Neural progenitor cell (in vitro differentiated cells): Measurements from ENCODE around the gene TADA2A. TPM values are rescaled to one million over a fixed set of nuclear protein-coding genes. Genes with fewer than 3 reads are reported as not detected.
A peak's percentile ranks its signal among the peaks of the same experiment; 100 is the strongest.
"Not testable (repeated sequence)": the region's sequence is repeated elsewhere in the genome, so short reads cannot be mapped to it uniquely, and the experiment has no call there.

ENCODE experiments used
- DNase-seq: peaks from one replicate; pipeline ENCODE4 v3.0.0-alpha.2; 2016; ENCODE audit warnings: low spot score
- H2AFZ ChIP-seq: fragments of 200-600 bp; sonication (generic); replicated peaks from 2 replicates; pipeline ENCODE4 v1.6.1; 2016; ENCODE audit warnings: antibody characterized with exemption
- H3F3A ChIP-seq: fragments of 200-600 bp; sonication (generic); 2 replicates; pipeline ENCODE4 v1.6.1; 2016; ENCODE audit warnings: antibody characterized with exemption, low read depth
- H3K27ac ChIP-seq: fragments of 200-600 bp; sonication (generic); 2 replicates; pipeline ENCODE4 v1.5.1; 2016; ENCODE audit warnings: mild to moderate bottlenecking
- H3K27me3 ChIP-seq: fragments of 200-600 bp; sonication (generic); 2 replicates; pipeline ENCODE4 v1.6.1; 2016; ENCODE audit warnings: mild to moderate bottlenecking, moderate library complexity
- H3K36me3 ChIP-seq: fragments of 200-600 bp; sonication (generic); 2 replicates; pipeline ENCODE4 v1.5.1; 2016
- H3K4me1 ChIP-seq: fragments of 200-600 bp; sonication (generic); 2 replicates; pipeline ENCODE4 v1.6.1; 2016; ENCODE audit warnings: mixed run types
- H3K4me2 ChIP-seq: fragments of 200-600 bp; sonication (generic); 2 replicates; pipeline ENCODE4 v1.6.1; 2016
- H3K4me3 ChIP-seq: fragments of 200-600 bp; sonication (generic); 2 replicates; pipeline ENCODE4 v1.5.1; 2016
- H3K79me2 ChIP-seq: fragments of 200-600 bp; sonication (generic); 2 replicates; pipeline ENCODE4 v1.6.1; 2016; ENCODE audit warnings: low read depth
- H3K9ac ChIP-seq: fragments of 200-600 bp; sonication (generic); 2 replicates; pipeline ENCODE4 v1.6.1; 2016
- H3K9me3 ChIP-seq: fragments of 200-600 bp; sonication (generic); 2 replicates; pipeline ENCODE4 v1.5.1; 2016; ENCODE audit warnings: low read depth
- H4K20me1 ChIP-seq: fragments of 200-600 bp; sonication (generic); 2 replicates; pipeline ENCODE4 v1.6.1; 2016; ENCODE audit warnings: low read depth
- H3K27ac Mint-ChIP-seq: 3 replicates; pipeline ENCODE4 v1.8.0; 2021; ENCODE audit warnings: mixed read lengths
- H3K27me3 Mint-ChIP-seq: 2 replicates; pipeline ENCODE4 v1.8.0; 2022; ENCODE audit warnings: low read depth, mild to moderate bottlenecking, inconsistent platforms, moderate library complexity, mixed read lengths; ENCODE audit not compliant: insufficient read depth
- H3K36me3 Mint-ChIP-seq: 3 replicates; pipeline ENCODE4 v1.8.0; 2021; ENCODE audit warnings: mixed read lengths
- H3K4me1 Mint-ChIP-seq: 3 replicates; pipeline ENCODE4 v1.8.0; 2021; ENCODE audit warnings: mixed read lengths
- H3K4me3 Mint-ChIP-seq: 3 replicates; pipeline ENCODE4 v1.8.0; 2021; ENCODE audit warnings: mild to moderate bottlenecking, moderate library complexity, mixed read lengths
- H3K9me3 Mint-ChIP-seq: 3 replicates; pipeline ENCODE4 v1.8.0; 2020; ENCODE audit warnings: mixed read lengths
- EZH2 ChIP-seq: fragments of 200-600 bp; sonication (generic); IDR thresholded peaks from 2 replicates; pipeline ENCODE4 v1.6.1; 2017; ENCODE audit warnings: antibody characterized with exemption, mild to moderate bottlenecking, moderate library complexity
- EZH2phosphoT487 ChIP-seq: fragments of 200-600 bp; sonication (generic); IDR thresholded peaks from 2 replicates; pipeline ENCODE4 v1.6.1; 2017; ENCODE audit warnings: antibody characterized with exemption
- total RNA-seq: library from RNA; depleted of rRNA; stranded (reverse); fragments of >200 nt; gene quantifications from 2 replicates; pipeline ENCODE4 v1.2.3, GENCODE V29; 2015; ENCODE audit warnings: low replicate concordance
- TF ChIP-seq, protein P1 (sequence below): fragments of 200-600 bp; sonication (generic); IDR thresholded peaks from 2 replicates; pipeline ENCODE4 v1.5.1; 2017; ENCODE audit warnings: antibody characterized with exemption, mild to moderate bottlenecking

Gene TADA2A
- total RNA-seq, 1 donor from 2014 or later = 30.7 TPM

- no peak overlapping the region for H3K9ac ChIP-seq
- Mint-ChIP-seq H3K36me3 (peaks cover 17% of the 10 kb centered on the region), H3K4me3 (no peak overlapping the region), H3K27me3 (no peaks in the 10 kb centered on the region), H3K9me3 (no peaks in the 10 kb centered on the region), H3K4me1 (no peaks in the 10 kb centered on the region), H3K27ac (no peak overlapping the region)
- peaks cover 4% of the 10 kb centered on the region for H3K4me1 ChIP-seq
- H3K4me3 ChIP-seq = no peak overlapping the region
- no peaks in the 10 kb centered on the region for H3K36me3 ChIP-seq
- no peak overlapping the region for H2AFZ ChIP-seq
- TF ChIP-seq EZH2 (no peak), EZH2phosphoT487 (no peak)
- TF ChIP-seq, protein P1, sequence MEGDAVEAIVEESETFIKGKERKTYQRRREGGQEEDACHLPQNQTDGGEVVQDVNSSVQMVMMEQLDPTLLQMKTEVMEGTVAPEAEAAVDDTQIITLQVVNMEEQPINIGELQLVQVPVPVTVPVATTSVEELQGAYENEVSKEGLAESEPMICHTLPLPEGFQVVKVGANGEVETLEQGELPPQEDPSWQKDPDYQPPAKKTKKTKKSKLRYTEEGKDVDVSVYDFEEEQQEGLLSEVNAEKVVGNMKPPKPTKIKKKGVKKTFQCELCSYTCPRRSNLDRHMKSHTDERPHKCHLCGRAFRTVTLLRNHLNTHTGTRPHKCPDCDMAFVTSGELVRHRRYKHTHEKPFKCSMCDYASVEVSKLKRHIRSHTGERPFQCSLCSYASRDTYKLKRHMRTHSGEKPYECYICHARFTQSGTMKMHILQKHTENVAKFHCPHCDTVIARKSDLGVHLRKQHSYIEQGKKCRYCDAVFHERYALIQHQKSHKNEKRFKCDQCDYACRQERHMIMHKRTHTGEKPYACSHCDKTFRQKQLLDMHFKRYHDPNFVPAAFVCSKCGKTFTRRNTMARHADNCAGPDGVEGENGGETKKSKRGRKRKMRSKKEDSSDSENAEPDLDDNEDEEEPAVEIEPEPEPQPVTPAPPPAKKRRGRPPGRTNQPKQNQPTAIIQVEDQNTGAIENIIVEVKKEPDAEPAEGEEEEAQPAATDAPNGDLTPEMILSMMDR = no peak
- H3K9me3 ChIP-seq = no peaks in the 10 kb centered on the region
- H4K20me1 ChIP-seq = no peaks in the 10 kb centered on the region
- no peaks in the 10 kb centered on the region for H3K79me2 ChIP-seq
- H3F3A ChIP-seq = peaks cover 19% of the 10 kb centered on the region
- no peak overlapping the region for H3K4me2 ChIP-seq
- no peak for DNase-seq
- H3K27ac ChIP-seq = no peak overlapping the region
- H3K27me3 ChIP-seq = no peaks in the 10 kb centered on the region
These were observed 33.7 kb downstream of the TADA2A start for GRCh38 chr17:37440424-37440823.

GRCh38 chr17:37441369-37442014 lies 34.8 kb downstream of the TADA2A start:
- H3K27ac Mint-ChIP-seq, H3K4me3 ChIP-seq, H3K9ac ChIP-seq, DNase-seq, H3K27me3 ChIP-seq, H4K20me1 ChIP-seq, H3K9me3 Mint-ChIP-seq, H3K4me1 Mint-ChIP-seq, H3K27ac ChIP-seq, H3K36me3 ChIP-seq, H3K9me3 ChIP-seq, H3K4me3 Mint-ChIP-seq, H3K27me3 Mint-ChIP-seq, H2AFZ ChIP-seq, H3K4me2 ChIP-seq, H3K79me2 ChIP-seq: not testable (repeated sequence)
- peaks cover 30% of the 10 kb centered on the region for H3F3A ChIP-seq
- peaks cover 15% of the 10 kb centered on the region for H3K4me1 ChIP-seq
- peaks cover 18% of the 10 kb centered on the region for H3K36me3 Mint-ChIP-seq

DNA sequence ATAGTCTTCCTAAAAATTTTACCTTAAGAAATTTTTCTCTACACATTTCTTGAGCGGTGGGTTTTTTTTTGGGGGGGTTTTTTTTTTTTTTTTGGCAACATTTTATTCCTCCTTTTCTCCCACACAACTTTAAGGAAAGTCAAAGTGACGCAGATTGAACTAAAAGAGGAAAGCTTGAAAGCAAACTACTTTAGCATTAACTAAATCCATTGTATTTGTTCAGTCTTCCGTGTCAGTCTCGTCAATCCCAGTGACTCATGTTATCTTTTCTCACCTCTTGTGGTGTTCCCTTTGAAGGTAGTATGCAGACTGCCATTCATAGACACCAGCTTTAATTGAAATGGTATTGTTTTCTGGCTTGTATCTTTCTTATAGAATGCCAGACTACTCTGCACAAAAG lies 39.3 kb downstream of the TADA2A start:
- Mint-ChIP-seq H3K27ac (peak overlapping the region; percentile 80), H3K36me3 (peaks cover 9% of the 10 kb centered on the region), H3K9me3 (no peaks in the 10 kb centered on the region), H3K4me1 (peaks cover 32% of the 10 kb centered on the region), H3K27me3 (no peaks in the 10 kb centered on the region), H3K4me3 (no peak overlapping the region)
- H3K79me2 ChIP-seq = no peaks in the 10 kb centered on the region
- no peaks in the 10 kb centered on the region for H3K36me3 ChIP-seq
- H3K9ac ChIP-seq = no peak overlapping the region
- H3K9me3 ChIP-seq = no peaks in the 10 kb centered on the region
- H3K4me3 ChIP-seq = no peak overlapping the region
- H3F3A ChIP-seq = peaks cover 42% of the 10 kb centered on the region
- H4K20me1 ChIP-seq = peaks cover 10% of the 10 kb centered on the region
- peak overlapping the region; percentile 57 for H3K27ac ChIP-seq
- peak; percentile 86 for DNase-seq
- peak overlapping the region; percentile 24 for H3K4me2 ChIP-seq
- TF ChIP-seq EZH2 (no peak), EZH2phosphoT487 (no peak)
- TF ChIP-seq, protein P1 = no peak
- peaks cover 31% of the 10 kb centered on the region for H3K4me1 ChIP-seq
- H2AFZ ChIP-seq = no peak overlapping the region
- H3K27me3 ChIP-seq = no peaks in the 10 kb centered on the region

DNA sequence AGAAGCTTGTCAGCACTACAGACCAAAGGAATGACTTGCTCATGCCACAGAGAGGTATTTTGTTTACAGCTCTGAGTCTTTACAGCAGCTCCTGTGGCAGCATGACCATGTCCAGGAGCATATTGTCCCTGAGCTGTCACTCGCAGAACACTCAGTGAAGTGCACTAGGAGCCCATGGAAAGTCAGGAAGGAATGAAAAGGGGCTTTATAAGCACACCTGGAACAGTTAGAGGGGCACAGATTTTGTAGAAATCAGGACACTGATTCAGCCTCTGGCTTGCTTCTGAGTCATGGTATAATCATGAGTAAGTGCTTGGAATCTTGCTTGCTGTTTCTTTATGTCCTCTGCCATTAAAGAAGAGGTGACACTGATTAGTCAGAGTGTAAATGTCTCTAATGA lies 41.0 kb downstream of the TADA2A start:
- Histone ChIP-seq H4K20me1 (peaks cover 10% of the 10 kb centered on the region), H3F3A (peaks cover 42% of the 10 kb centered on the region), H3K27ac (no peak overlapping the region), H3K9me3 (no peaks in the 10 kb centered on the region), H2AFZ (no peak overlapping the region), H3K36me3 (no peaks in the 10 kb centered on the region), H3K79me2 (no peaks in the 10 kb centered on the region), H3K9ac (no peak overlapping the region), H3K4me1 (peaks cover 31% of the 10 kb centered on the region), H3K4me2 (no peak overlapping the region), H3K4me3 (no peak overlapping the region), H3K27me3 (no peaks in the 10 kb centered on the region)
- Mint-ChIP-seq H3K4me1 (peaks cover 32% of the 10 kb centered on the region), H3K4me3 (no peak overlapping the region), H3K27me3 (no peaks in the 10 kb centered on the region), H3K9me3 (no peaks in the 10 kb centered on the region), H3K27ac (peak overlapping the region; percentile 81), H3K36me3 (peaks cover 10% of the 10 kb centered on the region)
- TF ChIP-seq EZH2phosphoT487 = no peak
- no peak for DNase-seq
